Mucosa of gallbladder (tissue), 1 donor: Measurements from ENCODE around the gene SND1. TPM values are rescaled to one million over a fixed set of nuclear protein-coding genes. Genes with fewer than 3 reads are reported as not detected.
"Not testable (repeated sequence)": the region's sequence is repeated elsewhere in the genome, so short reads cannot be mapped to it uniquely, and the experiment has no call there.

Experiments used
- DNase-seq: peaks from one replicate; pipeline ENCODE4 v3.0.0-alpha.2; 2020; ENCODE audit warnings: low spot score
- total RNA-seq: library from RNA; stranded (reverse); gene quantifications from one replicate; pipeline ENCODE4 v1.2.1, GENCODE V29; 2021
- donor health status: DM: no; HTN: no; CAD: no.

Gene SND1
- total RNA-seq, 1 donor from 2014 or later, result 136 TPM

GRCh38 chr7:127652333-127653248 is 597 bp downstream of the SND1 start:
- DNase-seq, result no peak

- no peak for DNase-seq
Measured at GRCh38 chr7:127653396-127653795, 1.4 kb downstream of the SND1 start.

- no peak for DNase-seq
Measured at GRCh38 chr7:127654404-127655394, 2.7 kb downstream of the SND1 start.

- no peak for DNase-seq
Measured at GRCh38 chr7:127655720-127656119, 3.7 kb downstream of the SND1 start.

- no peak for DNase-seq
Measured at GRCh38 chr7:127657500-127657899, 5.5 kb downstream of the SND1 start.

- no peak for DNase-seq
Measured at GRCh38 chr7:127658970-127659630, 7.1 kb downstream of the SND1 start.

- DNase-seq, result no peak
Measured at GRCh38 chr7:127665922-127666321, 13.9 kb downstream of the SND1 start.

- no peak for DNase-seq
Measured at GRCh38 chr7:127666602-127667001, 14.6 kb downstream of the SND1 start.

GRCh38 chr7:127667017-127667670 is 15.2 kb downstream of the SND1 start:
- no peak for DNase-seq

- DNase-seq, result no peak
Measured at GRCh38 chr7:127667759-127668530, 16.0 kb downstream of the SND1 start.

- no peak for DNase-seq
Measured at GRCh38 chr7:127671341-127671740, 19.3 kb downstream of the SND1 start.

- DNase-seq, result no peak
Measured at GRCh38 chr7:127673902-127674301, 21.9 kb downstream of the SND1 start.

GRCh38 chr7:127674361-127674760 is 22.4 kb downstream of the SND1 start:
- DNase-seq, result no peak

- not testable (repeated sequence) for DNase-seq
Measured at GRCh38 chr7:127674923-127675322, 22.9 kb downstream of the SND1 start.

- no peak for DNase-seq
Measured at GRCh38 chr7:127675721-127676120, 23.7 kb downstream of the SND1 start.

GRCh38 chr7:127677433-127678230 is 25.6 kb downstream of the SND1 start:
- no peak for DNase-seq

- DNase-seq, result no peak
Measured at GRCh38 chr7:127678337-127678736, 26.3 kb downstream of the SND1 start.

- no peak for DNase-seq
Measured at GRCh38 chr7:127678947-127679346, 27.0 kb downstream of the SND1 start.

- DNase-seq, result no peak
Measured at GRCh38 chr7:127680983-127681382, 29.0 kb downstream of the SND1 start.

- DNase-seq, result no peak
Measured at GRCh38 chr7:127682140-127682539, 30.1 kb downstream of the SND1 start.
